Measurements from ENCODE around the gene DAZAP1.
"Not testable (repeated sequence)": the region's sequence is repeated elsewhere in the genome, so short reads cannot be mapped to it uniquely, and the experiment has no call there.

The DAZAP1 gene

GRCh38 chr19:1426736-1427135 lies 19.4 kb downstream of the DAZAP1 start:
- DNase-seq (no peak), ATAC-seq (no peak)

GRCh38 chr19:1427221-1427920 lies 20.0 kb downstream of the DAZAP1 start:
- no peak for ATAC-seq

GRCh38 chr19:1428738-1429391 lies 21.5 kb downstream of the DAZAP1 start:
- no peak for ATAC-seq
- no peak for DNase-seq

More at GRCh38 chr19:1427221-1427920, 20.0 kb downstream of the DAZAP1 start:
- DNase-seq = no peak

- ATAC-seq = no peak
- no peak for DNase-seq
These were observed 22.4 kb downstream of the DAZAP1 start for GRCh38 chr19:1429750-1430149.

GRCh38 chr19:1430246-1430645 lies 22.9 kb downstream of the DAZAP1 start:
- DNase-seq (no peak), ATAC-seq (no peak)

GRCh38 chr19:1431759-1432506 lies 24.5 kb downstream of the DAZAP1 start:
- ATAC-seq = no peak
- DNase-seq = no peak

- ATAC-seq = no peak
These were observed 25.1 kb downstream of the DAZAP1 start for GRCh38 chr19:1432507-1432887.

GRCh38 chr19:1433119-1434039 lies 26.0 kb downstream of the DAZAP1 start:
- no peak for ATAC-seq
- DNase-seq = no peak

More at GRCh38 chr19:1432507-1432887, 25.1 kb downstream of the DAZAP1 start:
- no peak for DNase-seq

GRCh38 chr19:1434040-1434366 lies 26.6 kb downstream of the DAZAP1 start:
- ATAC-seq = no peak

GRCh38 chr19:1434577-1435060 lies 27.2 kb downstream of the DAZAP1 start:
- DNase-seq (no peak), ATAC-seq (no peak)

More at GRCh38 chr19:1434040-1434366, 26.6 kb downstream of the DAZAP1 start:
- no peak for DNase-seq

- DNase-seq (no peak), ATAC-seq (no peak)
These were observed 28.1 kb downstream of the DAZAP1 start for GRCh38 chr19:1435378-1435989.

- DNase-seq = no peak
- no peak for ATAC-seq
These were observed 30.2 kb downstream of the DAZAP1 start for GRCh38 chr19:1437609-1438008.

- DNase-seq = peak; percentile 97
- peak; percentile 84 for ATAC-seq
These were observed 30.9 kb downstream of the DAZAP1 start, which contains the start of gene RPS15 for GRCh38 chr19:1438035-1438932. TSS of gene RPS15 (plus strand) at chr19:1438396. CDS start at chr19:1438426, 30 bp downstream.

GRCh38 chr19:1438933-1439354 lies 31.6 kb downstream of the DAZAP1 start:
- ATAC-seq = no peak

GRCh38 chr19:1439525-1440417 lies 32.4 kb downstream of the DAZAP1 start:
- DNase-seq, ATAC-seq: not testable (repeated sequence)

More at GRCh38 chr19:1438933-1439354, 31.6 kb downstream of the DAZAP1 start:
- no peak for DNase-seq

- DNase-seq (no peak), ATAC-seq (no peak)
These were observed 33.0 kb downstream of the DAZAP1 start for GRCh38 chr19:1440418-1440801.

GRCh38 chr19:1441022-1441426 lies 33.6 kb downstream of the DAZAP1 start:
- ATAC-seq (no peak), DNase-seq (no peak)

GRCh38 chr19:1441677-1442438 lies 34.5 kb downstream of the DAZAP1 start:
- DNase-seq (no peak), ATAC-seq (no peak)
